ENCODE measurements around the gene PIEZO1. TPM values are rescaled to one million over a fixed set of nuclear protein-coding genes. Genes with fewer than 3 reads are reported as not detected.

Gene PIEZO1
- polyA plus RNA-seq, 1 of the 3 experiments (the other 2 are of a cell fraction), result 184 TPM

GRCh38 chr16:88700322-88700635 is 84.7 kb downstream of the PIEZO1 start (continued):
- no peak for TF ChIP-seq RFX5 (IDR thresholded peaks at IDR 0.05; ENCODE audit: low read length)

DNA sequence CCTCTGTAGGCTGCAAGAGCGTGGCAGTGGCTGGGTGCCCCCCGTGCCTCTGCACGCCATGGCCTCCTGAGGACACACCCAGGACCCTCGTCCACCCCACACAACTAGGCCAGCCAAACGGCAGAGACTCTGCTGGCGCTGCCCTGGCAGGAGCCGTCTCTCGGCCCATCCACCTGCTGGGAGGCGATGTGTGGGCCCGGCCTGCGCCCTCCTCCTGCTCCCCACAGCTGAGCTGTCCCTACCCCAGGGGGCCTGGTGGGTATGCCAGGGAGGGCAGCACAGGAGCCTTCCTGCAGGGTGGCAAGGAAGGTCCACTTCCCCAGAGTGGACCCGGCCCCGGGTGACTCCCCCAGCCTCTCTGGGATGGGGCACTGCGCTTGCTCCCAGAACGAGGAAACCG is 85.8 kb downstream of the PIEZO1 start:
- peaks cover 0 to 24% of the 10 kb centered on the region in 2 experiments for H3K36me3 ChIP-seq (replicated peaks in 1 of 2; ENCODE audit: control insufficient read depth in 1 of 2, insufficient read depth in 2 of 2, low read length in 1 of 2)
- no peak overlapping the region for H2AFZ ChIP-seq (ENCODE audit: low read depth)
- H3K27me3 ChIP-seq (ENCODE audit: insufficient read depth), result no peaks in the 10 kb centered on the region
- CTCF ChIA-PET, result no interaction called here
- H3K4me2 ChIP-seq, result no peak overlapping the region
- no peak for TF ChIP-seq CHD2 (IDR thresholded peaks at IDR 0.05; ENCODE audit: low read length, partially characterized antibody)
- no peak for TF ChIP-seq ZBTB33 (IDR thresholded peaks at IDR 0.05; ENCODE audit: borderline replicate concordance, low read depth)
- TF ChIP-seq MXI1 (IDR thresholded peaks at IDR 0.05; ENCODE audit: low read depth, low read length), result no peak
- no peak for TF ChIP-seq NFIC (IDR thresholded peaks at IDR 0.05; ENCODE audit: borderline replicate concordance)
- no peak for TF ChIP-seq USF2 (IDR thresholded peaks at IDR 0.05; ENCODE audit: borderline replicate concordance, low read depth, low read length)
- TF ChIP-seq FOSL2 (IDR thresholded peaks at IDR 0.05; ENCODE audit: borderline replicate concordance, low read depth), result no peak
- TF ChIP-seq RFX5 (IDR thresholded peaks at IDR 0.05; ENCODE audit: low read length), result no peak
- H3K4me3 ChIP-seq (ENCODE audit: low read depth in 2 of 2, low read length in 1 of 2), result no peak overlapping the region
- H3F3A ChIP-seq (replicated peaks; ENCODE audit: insufficient read depth), result no peaks in the 10 kb centered on the region
- POLR2A ChIA-PET, result no interaction called here
- peaks cover 0 to 13% of the 10 kb centered on the region in 2 experiments; a peak in 2 of 4 replicates for H3K4me1 ChIP-seq (ENCODE audit: control insufficient read depth in 1 of 2, insufficient read depth in 2 of 2, low read depth in 1 of 2, low read length in 1 of 2)
- H3K9me2 ChIP-seq, result no peaks in the 10 kb centered on the region
- no peaks in the 10 kb centered on the region for H3K9me3 ChIP-seq
- no peak for DNase-seq
- H4K20me1 ChIP-seq (ENCODE audit: insufficient read depth), result no peaks in the 10 kb centered on the region
- 91% methylated on average over 8 of the region's 16 CpGs for WGBS (ENCODE audit: low lambda C conversion rate)
- H3K9ac ChIP-seq, result no peak overlapping the region
- H3K79me2 ChIP-seq (ENCODE audit: insufficient read depth), result peaks cover 19% of the 10 kb centered on the region; the same call in 1 of the 2 replicates
- no peak overlapping the region for H3K27ac ChIP-seq (ENCODE audit: low read depth in 2 of 2, low read length in 1 of 2)

DNA sequence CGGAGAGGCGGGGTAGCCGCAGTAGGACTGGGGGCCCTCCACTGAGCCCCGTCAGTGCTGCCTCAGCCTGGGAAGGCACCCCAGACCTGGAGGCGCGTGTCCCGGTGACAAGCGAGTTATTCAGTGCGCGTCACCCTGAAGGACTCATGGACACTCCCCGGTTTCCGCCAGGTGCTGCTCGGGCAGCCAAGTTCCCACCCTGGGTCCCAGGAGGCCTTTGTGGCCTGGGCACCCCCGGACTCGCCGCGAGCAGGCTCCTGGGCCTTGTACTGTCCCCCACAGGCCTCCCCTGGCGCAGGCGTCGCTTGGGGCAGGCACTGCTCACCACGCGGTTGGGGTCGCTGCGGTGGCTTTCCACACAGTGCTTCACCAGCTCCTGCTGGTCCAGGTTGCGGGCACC is 86.4 kb downstream of the PIEZO1 start:
- no peaks in the 10 kb centered on the region for H4K20me1 ChIP-seq (ENCODE audit: insufficient read depth)
- no peak for DNase-seq
- H3K27me3 ChIP-seq (ENCODE audit: insufficient read depth), result no peaks in the 10 kb centered on the region
- no peak overlapping the region for H3K4me3 ChIP-seq (ENCODE audit: low read depth in 2 of 2, low read length in 1 of 2)
- H3K9me3 ChIP-seq, result no peaks in the 10 kb centered on the region
- no peak for TF ChIP-seq EP300 (IDR thresholded peaks at IDR 0.05; ENCODE audit: borderline replicate concordance in 1 of 2, low read depth in 1 of 2, low read length in 1 of 2)
- TF ChIP-seq TEAD4 (IDR thresholded peaks at IDR 0.05; ENCODE audit: borderline replicate concordance, insufficient read depth), result no peak
- TF ChIP-seq, protein P1, sequence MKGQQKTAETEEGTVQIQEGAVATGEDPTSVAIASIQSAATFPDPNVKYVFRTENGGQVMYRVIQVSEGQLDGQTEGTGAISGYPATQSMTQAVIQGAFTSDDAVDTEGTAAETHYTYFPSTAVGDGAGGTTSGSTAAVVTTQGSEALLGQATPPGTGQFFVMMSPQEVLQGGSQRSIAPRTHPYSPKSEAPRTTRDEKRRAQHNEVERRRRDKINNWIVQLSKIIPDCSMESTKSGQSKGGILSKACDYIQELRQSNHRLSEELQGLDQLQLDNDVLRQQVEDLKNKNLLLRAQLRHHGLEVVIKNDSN (IDR thresholded peaks at IDR 0.05; ENCODE audit: borderline replicate concordance, low read depth), result no peak
- TF ChIP-seq GABPA (IDR thresholded peaks at IDR 0.05; ENCODE audit: low read depth), result no peak
- TF ChIP-seq CTCF (IDR thresholded peaks at IDR 0.05), result no peak
- TF ChIP-seq POLR2AphosphoS5 (IDR thresholded peaks at IDR 0.05; ENCODE audit: low read depth, low read length), result no peak
- H3K9me2 ChIP-seq, result no peaks in the 10 kb centered on the region
- H3K4me2 ChIP-seq, result no peak overlapping the region
- H3K36me3 ChIP-seq (replicated peaks in 1 of 2; ENCODE audit: control insufficient read depth in 1 of 2, insufficient read depth in 2 of 2, low read length in 1 of 2), result peaks cover 0 to 24% of the 10 kb centered on the region in 2 experiments
- CTCF ChIA-PET, result interaction anchor here (0.6 to 1.1 kb wide), 3 partner anchors 11 to 827 kb away, joined by 3 to 4 read pairs (median 3); no protein-coding TSS in a partner anchor
- peaks cover 14% of the 10 kb centered on the region; the same call in 1 of the 2 replicates for H3K79me2 ChIP-seq (ENCODE audit: insufficient read depth)
- no peaks in the 10 kb centered on the region for H3F3A ChIP-seq (replicated peaks; ENCODE audit: insufficient read depth)
- H3K4me1 ChIP-seq (ENCODE audit: control insufficient read depth in 1 of 2, insufficient read depth in 2 of 2, low read depth in 1 of 2, low read length in 1 of 2), result peaks cover 0 to 13% of the 10 kb centered on the region in 2 experiments; a peak in 2 of 4 replicates
- no peak overlapping the region for H3K9ac ChIP-seq
- H2AFZ ChIP-seq (ENCODE audit: low read depth), result no peak overlapping the region
- H3K27ac ChIP-seq (ENCODE audit: low read depth in 2 of 2, low read length in 1 of 2), result no peak overlapping the region
- 95% methylated on average over 4 of the region's 25 CpGs for WGBS (ENCODE audit: low lambda C conversion rate)
- POLR2A ChIA-PET, result no interaction called here

Data from SK-N-SH (cell line).